Activated T-cell treated with anti-CD3 and anti-CD28 coated beads for 1 hour (primary cell): ENCODE results near the gene SVOP.
"Not testable (repeated sequence)": the region's sequence is repeated elsewhere in the genome, so short reads cannot be mapped to it uniquely, and the experiment has no call there.

Experiments used
- DNase-seq: peaks from one replicate; pipeline ENCODE4 v3.0.0-alpha.2; 2020; ENCODE audit warnings: low read depth

Gene SVOP

DNA sequence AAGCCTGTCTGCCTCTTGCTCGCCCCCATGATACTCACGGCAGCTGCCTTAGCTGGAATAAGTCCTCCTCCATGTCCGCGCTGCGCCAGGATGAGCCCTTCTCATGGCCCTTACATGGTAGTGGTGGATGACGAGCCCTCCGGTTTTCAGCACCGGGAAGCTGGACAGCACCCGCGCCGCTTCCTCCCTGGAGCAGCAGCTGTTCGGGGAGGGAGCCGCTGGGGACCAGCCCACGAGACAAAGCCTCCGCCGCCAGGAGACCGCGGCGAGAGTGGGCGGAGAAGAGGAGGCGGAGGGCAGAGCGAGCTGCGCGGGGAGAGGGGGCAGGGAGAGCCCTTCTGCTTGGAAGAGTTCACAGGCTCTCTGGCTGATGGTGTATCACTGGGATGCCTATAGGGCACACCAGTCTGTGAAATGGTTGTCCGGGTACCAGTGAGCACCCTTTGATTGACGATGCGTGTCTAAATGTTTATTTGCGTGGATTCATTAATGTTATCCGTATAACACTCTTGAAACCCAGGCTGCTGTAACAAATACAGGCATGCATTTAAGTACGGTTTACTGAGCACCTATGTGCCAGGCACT lies at the start of gene SVOP:
Gene SVOP, minus strand, starts transcription at position 273 of the 585 bp plus-strand sequence. Its CDS starts 200 bp downstream, at position 73.
- DNase-seq: peak; percentile 0

GRCh38 chr12:109069307-109070271 lies 48.7 kb upstream of the SVOP start:
- no peak for DNase-seq

DNA sequence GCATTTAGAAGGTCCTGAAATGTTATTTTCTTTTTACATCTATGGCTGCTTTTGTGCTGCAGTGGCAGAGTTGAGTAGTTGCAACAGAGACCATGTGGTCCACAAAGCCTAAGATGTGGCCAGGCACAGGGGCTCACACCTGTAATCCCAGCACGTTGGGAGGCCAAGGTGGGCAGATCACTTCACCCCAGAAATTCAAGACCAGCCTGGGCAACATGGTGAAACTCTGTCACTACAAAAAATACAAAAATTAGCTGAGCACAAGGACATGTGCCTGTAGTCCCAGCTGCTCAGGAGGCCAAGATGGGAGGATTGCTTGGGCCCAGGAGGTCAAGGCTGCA lies 45.0 kb upstream of the SVOP start:
- no peak for DNase-seq

GRCh38 chr12:109065154-109065852 lies 44.4 kb upstream of the SVOP start:
- no peak for DNase-seq

DNA sequence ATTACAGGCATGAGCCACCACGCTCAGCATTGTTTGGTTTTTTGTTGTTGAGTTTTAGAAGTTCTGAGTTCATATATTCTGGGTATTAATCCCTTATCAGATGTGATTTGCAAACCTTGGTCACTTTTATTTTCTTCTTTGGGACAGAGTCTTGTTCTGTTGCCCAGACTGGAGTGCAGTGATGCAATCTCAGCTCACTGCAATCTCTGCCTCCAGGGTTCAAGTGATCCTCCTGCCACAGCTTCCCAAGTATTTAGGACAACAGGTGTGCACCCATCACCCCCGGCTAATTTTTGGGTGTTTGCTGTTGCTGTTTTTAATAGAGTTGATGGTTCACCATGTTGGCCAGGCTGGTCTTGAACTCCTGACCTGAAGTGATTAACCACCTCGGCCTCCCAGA lies 43.3 kb upstream of the SVOP start:
- DNase-seq: no peak

GRCh38 chr12:109058773-109059172 lies 37.9 kb upstream of the SVOP start:
- no peak for DNase-seq

DNA sequence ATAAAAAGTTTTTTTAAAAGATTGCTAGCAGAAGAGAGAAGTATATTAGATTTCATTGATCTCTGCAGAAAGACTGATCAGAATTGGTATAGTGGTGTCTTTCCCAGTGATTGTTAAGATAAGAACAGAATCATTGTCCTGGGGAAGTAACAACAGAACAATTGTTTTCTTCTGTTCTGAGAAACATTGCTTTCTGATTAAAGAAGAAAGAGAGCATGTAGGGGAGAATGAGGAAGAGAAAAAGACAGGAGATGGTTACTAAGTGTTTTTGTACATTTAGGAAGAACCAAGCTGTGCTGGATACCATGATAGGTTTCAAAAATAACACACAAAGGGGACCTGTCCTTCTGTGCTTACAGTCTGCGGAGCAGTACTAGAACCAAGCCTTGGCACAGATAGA lies 36.5 kb upstream of the SVOP start:
- no peak for DNase-seq

DNA sequence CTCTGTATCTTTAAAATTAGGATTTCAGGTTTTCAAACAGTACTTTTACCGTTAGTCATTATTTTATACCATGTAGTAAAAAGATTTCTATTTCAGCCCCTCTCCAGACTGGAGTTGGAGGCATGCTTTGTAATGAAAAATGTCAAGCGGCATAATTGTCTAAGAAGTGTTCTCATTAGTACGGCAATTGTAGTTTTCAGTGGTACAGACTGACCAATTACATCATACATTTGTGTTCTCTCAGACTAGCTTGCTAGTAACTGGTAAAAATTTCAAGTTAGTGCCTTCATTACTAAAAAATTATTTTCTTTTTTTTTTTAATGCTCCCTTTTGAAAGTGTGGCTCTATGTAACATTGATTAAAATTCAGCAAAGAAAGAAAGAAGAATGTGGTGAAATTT lies 36.0 kb upstream of the SVOP start:
- DNase-seq: no peak

DNA sequence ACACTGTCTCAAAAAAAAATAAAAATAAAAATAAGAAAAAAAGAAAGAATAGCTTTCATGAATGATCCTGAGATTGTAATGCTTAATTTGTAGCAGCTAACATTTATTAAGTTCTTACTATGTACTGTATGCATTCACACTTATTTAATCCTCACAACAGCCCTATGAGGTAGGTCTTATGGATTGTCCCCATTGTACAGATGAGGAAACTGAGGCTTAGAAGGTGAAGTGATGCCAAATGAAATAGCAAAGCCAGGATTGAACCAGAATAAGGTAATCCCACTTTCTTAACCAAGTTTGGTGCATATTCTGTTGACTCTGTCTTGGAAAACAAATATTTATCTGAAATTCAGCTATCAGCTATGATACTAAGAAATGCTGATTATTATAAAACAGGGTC lies 33.7 kb upstream of the SVOP start:
- no peak for DNase-seq

DNA sequence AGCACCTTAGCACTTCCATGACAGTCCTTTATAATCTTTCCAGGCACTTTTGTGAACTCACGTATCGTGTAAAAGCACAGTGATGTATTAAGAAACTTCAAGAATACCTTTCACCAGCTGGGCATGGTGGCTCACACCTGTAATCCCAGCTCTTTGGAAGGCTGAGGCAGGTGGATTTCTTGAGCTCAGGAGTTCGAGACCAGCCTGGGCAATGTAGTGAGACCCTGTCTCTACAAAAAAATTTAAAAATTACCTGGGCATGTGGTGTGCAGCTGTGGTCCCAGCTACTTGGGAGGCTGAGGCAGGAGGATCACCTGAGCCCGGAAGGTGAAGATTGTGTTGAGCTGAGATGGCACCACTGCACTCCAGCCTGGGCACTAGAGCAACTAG lies 33.3 kb upstream of the SVOP start:
- not testable (repeated sequence) for DNase-seq

- no peak for DNase-seq
These were observed 32.7 kb upstream of the SVOP start for GRCh38 chr12:109053382-109054123.

- peak; percentile 77 for DNase-seq
These were observed 31.8 kb upstream of the SVOP start, which contains the start of gene USP30 for GRCh38 chr12:109052414-109053323. USP30 (plus strand) TSS chr12:109052576; CDS start chr12:109052679, 103 bp downstream.

- DNase-seq: no peak
These were observed 31.2 kb upstream of the SVOP start for GRCh38 chr12:109052097-109052413.

GRCh38 chr12:109049794-109050193 lies 28.9 kb upstream of the SVOP start:
- not testable (repeated sequence) for DNase-seq

DNA sequence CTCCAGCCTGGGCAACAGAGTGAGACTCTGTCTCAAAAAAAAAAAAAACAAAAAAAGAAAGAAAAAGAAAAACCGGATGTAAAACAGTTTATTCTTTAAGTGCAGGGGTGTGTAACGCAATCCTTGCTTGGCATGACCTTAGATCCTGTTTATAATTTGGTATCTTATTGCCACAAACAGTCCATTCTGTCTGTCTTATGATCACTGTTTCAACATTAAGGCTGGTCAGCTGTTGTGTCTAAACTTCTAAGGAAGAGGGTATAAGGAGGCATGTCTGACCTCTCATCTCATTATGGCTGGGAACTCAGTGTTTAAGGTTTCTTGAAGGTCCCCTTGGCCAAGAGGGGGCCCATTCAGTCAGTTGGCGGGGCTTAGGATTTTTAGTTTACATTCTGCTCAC lies 27.8 kb upstream of the SVOP start:
- DNase-seq: not testable (repeated sequence)

GRCh38 chr12:109047081-109047805 lies 26.4 kb upstream of the SVOP start:
- no peak for DNase-seq

DNA sequence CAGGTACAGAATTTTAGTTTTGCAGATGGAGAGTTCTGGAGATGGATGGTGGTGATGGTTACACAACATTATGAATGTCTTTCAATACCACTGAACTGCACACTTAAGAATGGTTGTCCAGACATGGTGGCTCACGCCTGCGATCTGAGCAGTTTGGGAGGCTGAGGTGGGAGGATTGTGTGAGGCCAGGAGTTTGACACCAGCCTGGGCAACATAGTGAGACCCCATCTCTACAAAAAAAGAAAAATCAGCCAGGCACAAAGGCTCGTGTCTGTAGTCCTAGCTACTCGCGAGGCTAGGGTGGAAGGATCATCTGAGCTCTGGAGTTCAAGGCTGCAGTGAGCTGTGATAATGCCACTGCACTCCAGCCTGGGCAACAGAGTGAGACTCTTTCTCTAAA lies 23.4 kb upstream of the SVOP start:
- no peak for DNase-seq

DNA sequence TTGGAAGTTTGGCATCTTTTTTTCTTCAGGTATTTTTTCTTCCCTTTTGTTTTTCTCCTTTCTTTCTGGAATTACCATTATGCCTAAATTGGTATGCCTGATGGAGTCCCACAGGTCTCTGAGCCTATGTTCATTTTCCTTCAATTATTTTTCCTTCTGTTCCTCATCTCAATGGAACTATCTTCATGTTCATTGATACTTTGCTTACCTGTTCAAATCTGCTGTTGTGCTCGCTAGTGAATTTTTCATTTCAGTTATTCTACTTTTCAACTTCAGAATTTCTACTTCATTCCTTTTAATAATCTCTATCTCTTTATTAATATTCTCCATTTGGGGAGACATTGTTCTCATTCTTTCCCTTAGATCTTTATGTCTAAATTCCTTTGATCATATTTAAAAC lies 16.1 kb upstream of the SVOP start:
- DNase-seq: no peak

- no peak for DNase-seq
These were observed 12.7 kb upstream of the SVOP start for GRCh38 chr12:109033239-109034196.
